GM12878 (cell line): ENCODE measurements around the gene MIA. TPM values are rescaled to one million over a fixed set of nuclear protein-coding genes. Genes with fewer than 3 reads are reported as not detected.

Source experiments
- ATAC-seq: fragments of 200-7000 bp; cut with Tn5 transposase; 3 replicates; pipeline ENCODE4 v1.9.1; 2020; ENCODE audit warnings: mild to moderate bottlenecking, moderate library complexity
- BruUV-seq: library from RNA; stranded (reverse); fragments of 400-500 nt; replicated peaks from 2 replicates; lab custom pipeline; 2021; lab: Mats Ljungman, UMichigan
- CTCF ChIA-PET: fragments of 300-600 bp; sonication (Branson Sonifier 250); formaldehyde crosslinking; extraction: SDS; loops from one replicate; lab custom pipeline; 2021; ENCODE audit warnings: inconsistent platforms; lab: Yijun Ruan, JAX
- POLR2A ChIA-PET: fragments of 350-600 bp; formaldehyde crosslinking; extraction: SDS; loops from one replicate; lab custom pipeline; 2021; ENCODE audit warnings: inconsistent platforms; lab: Charles Lee
- RAD21 ChIA-PET: fragments of 300-600 bp; sonication (Branson Sonifier 250); formaldehyde crosslinking; loops from one replicate; lab custom pipeline; 2023; ENCODE audit warnings: antibody characterized with exemption; ENCODE audit not compliant: unreplicated experiment; lab: Charles Lee
- SMC1A ChIA-PET: fragments of 300-600 bp; sonication (Branson Sonifier 250); formaldehyde crosslinking; loops from one replicate; lab custom pipeline; 2023; ENCODE audit not compliant: unreplicated experiment, uncharacterized antibody; lab: Charles Lee
- DNase-seq: peaks from one replicate; pipeline ENCODE4 v3.0.0-alpha.2; 2011; ENCODE audit warnings: low read depth, low spot score
- FAIRE-seq: peaks from 3 replicates; lab custom pipeline; 2011; peaks lifted over from hg19 to GRCh38; lab: Jason Lieb, UNC
- H2AFZ ChIP-seq: 2 replicates; pipeline ENCODE4 v1.6.0; 2011; ENCODE audit warnings: low read depth, low read length, control low read depth; ENCODE audit not compliant: control insufficient read depth
- H3K27ac ChIP-seq: 2 replicates; pipeline ENCODE4 v1.5.1; 2011; ENCODE audit warnings: control low read depth; ENCODE audit not compliant: control insufficient read depth, insufficient read depth
- H3K27me3 ChIP-seq, 2 experiments: replicated peaks in 1 of 2; 2 replicates each; pipeline versions ENCODE4 v1.6.0 to v1.6.1; 2011; ENCODE audit warnings: low read length in 1 of 2; ENCODE audit not compliant: control insufficient read depth in 2 of 2, insufficient read depth in 2 of 2
- H3K36me3 ChIP-seq, 2 experiments: 2 replicates each; pipeline ENCODE4 v1.5.1; 2011; ENCODE audit warnings: low read length in 1 of 2; ENCODE audit not compliant: control insufficient read depth in 2 of 2, insufficient read depth in 2 of 2
- H3K4me1 ChIP-seq: 2 replicates; pipeline ENCODE4 v1.6.1; 2011; ENCODE audit warnings: mild to moderate bottlenecking, low read length, moderate library complexity, mixed read lengths; ENCODE audit not compliant: control insufficient read depth, insufficient read depth
- H3K4me2 ChIP-seq: 2 replicates; pipeline ENCODE4 v1.6.0; 2011; ENCODE audit warnings: control low read depth; ENCODE audit not compliant: control insufficient read depth, insufficient read depth
- H3K4me3 ChIP-seq: fragments of 200-600 bp; sonication (generic); 2 replicates; pipeline ENCODE4 v1.5.1; 2016
- H3K79me2 ChIP-seq: 2 replicates; pipeline ENCODE4 v1.6.0; 2011; ENCODE audit warnings: low read length; ENCODE audit not compliant: control insufficient read depth, insufficient read depth
- H3K9ac ChIP-seq: 2 replicates; pipeline ENCODE4 v1.8.0; 2011; ENCODE audit warnings: low read length, control low read depth, mixed read lengths; ENCODE audit not compliant: control insufficient read depth, insufficient read depth
- H3K9me3 ChIP-seq: replicated peaks from 3 replicates; pipeline ENCODE4 v1.5.1; 2011; ENCODE audit warnings: mild to moderate bottlenecking, low read length; ENCODE audit not compliant: control insufficient read depth, insufficient read depth
- H4K20me1 ChIP-seq: 2 replicates; pipeline ENCODE4 v1.6.0; 2011; ENCODE audit not compliant: control insufficient read depth, insufficient read depth
- PML ChIP-seq: IDR thresholded peaks from 2 replicates; pipeline ENCODE4 v1.6.1; 2012; ENCODE audit warnings: low read length, inconsistent platforms
- POLR2A ChIP-seq: IDR thresholded peaks from 2 replicates; pipeline ENCODE4 v1.6.1; 2011; ENCODE audit warnings: low read depth, mild to moderate bottlenecking, low read length
- YBX1 ChIP-seq: fragments of 450-650 bp; IDR thresholded peaks from 2 replicates; pipeline ENCODE4 v1.6.1; 2016; ENCODE audit warnings: antibody characterized with exemption
- whole genome bisulfite sequencing: methylation state at CpG from one replicate; pipeline ENCODE4 v1.1.6; 2016; ENCODE audit warnings: low lambda C conversion rate; ENCODE audit not compliant: insufficient replicate concordance, insufficient coverage; ENCODE audit errors: missing lambda C conversion rate; 5-methylcytosine and 5-hydroxymethylcytosine counted together
- in situ Hi-C: fragments of 300-500 bp; cut with MboI; formaldehyde crosslinking; loops from 9 replicates; pipeline ENCODE4 v1.14.3; 2018; ENCODE audit warnings: mixed read lengths
- intact Hi-C: fragments of 100-400 bp; cut with micrococcal nuclease; formaldehyde crosslinking; loops from one replicate; pipeline ENCODE4 v1.14.2; 2022; ENCODE audit not compliant: unreplicated experiment
- polyA plus RNA-seq, 11 experiments: library from polyadenylated mRNA; depleted of rRNA in 4 of 11; unstranded in 6 of 11; stranded (reverse) in 5 of 11; fragments of >200 nt; fragmentation: Nextera tagmentation in 4 of 11; fragmentation: Illumina TruSeq in 1 of 11; extraction: Ambion mirVana in 4 of 11; extraction: Trizol in 1 of 11; gene quantifications; 1 replicate in 1 of 11; 2 replicates in 10 of 11; pipeline versions ENCODE4 v1.2.1 to v1.2.3, GENCODE V29; 2011 to 2016; ENCODE audit warnings: inconsistent platforms in 2 of 11, missing spikeins in 2 of 11, low read depth in 1 of 11
- total RNA-seq, 4 experiments: library from RNA; depleted of rRNA in 3 of 4; stranded (reverse); fragments of >200 nt in 3 of 4; fragmentation: Illumina TruSeq in 1 of 4; extraction: Trizol in 1 of 4; gene quantifications; 2 replicates each; pipeline versions ENCODE4 v1.2.1 to v1.2.3, GENCODE V29; 2013 to 2021
- TF ChIP-seq, protein P1 (sequence below): fragments of 450-650 bp; IDR thresholded peaks from 2 replicates; pipeline ENCODE4 v1.6.1; 2017; ENCODE audit warnings: antibody characterized with exemption, mild to moderate bottlenecking, moderate library complexity

Gene MIA
- total and polyA plus RNA-seq, 10 of the 15 experiments (the other 5 are each of a cell fraction or from before 2014, with no cell fraction given), result 0.16 to 2.7 (median 1.4) TPM; not detected in 3

GRCh38 chr19:40808497-40808896, 33.2 kb downstream of the MIA start:
- Histone ChIP-seq H3K9ac (no peak overlapping the region), H3K9me3 (no peaks in the 10 kb centered on the region), H3K79me2 (peaks cover 21% of the 10 kb centered on the region), H3K4me1 (peaks cover 24% of the 10 kb centered on the region), H3K27me3 (no peaks in the 10 kb centered on the region), H3K36me3 (peaks cover 7 to 18% of the 10 kb centered on the region in 2 experiments; a peak in 3 of 4 replicates), H4K20me1 (0 out of 2 replicates have a peak, but pooled peaks cover 5% of the 10 kb centered on the region), H3K4me3 (no peak overlapping the region), H3K4me2 (no peak overlapping the region), H3K27ac (no peak overlapping the region), H2AFZ (no peak overlapping the region)
- peak; percentile 38; the same call in 1 of the 2 replicates for TF ChIP-seq PML
- TF ChIP-seq, protein P1, sequence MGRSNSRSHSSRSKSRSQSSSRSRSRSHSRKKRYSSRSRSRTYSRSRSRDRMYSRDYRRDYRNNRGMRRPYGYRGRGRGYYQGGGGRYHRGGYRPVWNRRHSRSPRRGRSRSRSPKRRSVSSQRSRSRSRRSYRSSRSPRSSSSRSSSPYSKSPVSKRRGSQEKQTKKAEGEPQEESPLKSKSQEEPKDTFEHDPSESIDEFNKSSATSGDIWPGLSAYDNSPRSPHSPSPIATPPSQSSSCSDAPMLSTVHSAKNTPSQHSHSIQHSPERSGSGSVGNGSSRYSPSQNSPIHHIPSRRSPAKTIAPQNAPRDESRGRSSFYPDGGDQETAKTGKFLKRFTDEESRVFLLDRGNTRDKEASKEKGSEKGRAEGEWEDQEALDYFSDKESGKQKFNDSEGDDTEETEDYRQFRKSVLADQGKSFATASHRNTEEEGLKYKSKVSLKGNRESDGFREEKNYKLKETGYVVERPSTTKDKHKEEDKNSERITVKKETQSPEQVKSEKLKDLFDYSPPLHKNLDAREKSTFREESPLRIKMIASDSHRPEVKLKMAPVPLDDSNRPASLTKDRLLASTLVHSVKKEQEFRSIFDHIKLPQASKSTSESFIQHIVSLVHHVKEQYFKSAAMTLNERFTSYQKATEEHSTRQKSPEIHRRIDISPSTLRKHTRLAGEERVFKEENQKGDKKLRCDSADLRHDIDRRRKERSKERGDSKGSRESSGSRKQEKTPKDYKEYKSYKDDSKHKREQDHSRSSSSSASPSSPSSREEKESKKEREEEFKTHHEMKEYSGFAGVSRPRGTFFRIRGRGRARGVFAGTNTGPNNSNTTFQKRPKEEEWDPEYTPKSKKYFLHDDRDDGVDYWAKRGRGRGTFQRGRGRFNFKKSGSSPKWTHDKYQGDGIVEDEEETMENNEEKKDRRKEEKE, result no peak
- TF ChIP-seq POLR2A, result peak; percentile 66
- no peak for TF ChIP-seq YBX1
- BruUV-seq, result no TSS peak
- DNase-seq, result no peak
- CTCF ChIA-PET, result interaction anchor here (2.2 to 5.9 kb wide), 3 partner anchors 30 to 146 kb away, joined by 9 to 51 read pairs (median 28); partner anchors contain the start of gene RAB4B
- no peak for ATAC-seq
- POLR2A ChIA-PET, result interaction anchor here (0.5 to 4.3 kb wide), 2 partner anchors 15 to 30 kb away, joined by 4 to 37 read pairs; partner anchors contain the start of gene RAB4B
- intact Hi-C loops (no loop called here), in situ Hi-C loops (no loop called here)
- SMC1A ChIA-PET, result interaction anchor here (1.0 to 1.6 kb wide), 3 partner anchors 10 to 142 kb away, joined by 3 to 6 read pairs (median 3); partner anchors contain the start of gene EGLN2
- no peak for FAIRE-seq
- RAD21 ChIA-PET, result interaction anchor here (0.8 to 3.6 kb wide), 2 partner anchors 12 to 145 kb away, joined by 6 to 10 read pairs; no protein-coding TSS in a partner anchor
- 97% methylated on average over 5 of the region's 5 CpGs for WGBS
